DMS153 treated with DMSO at 0.1 percent for 48 hours (cell line): ENCODE results near the gene MYOZ2.
"Not testable (repeated sequence)": the region's sequence is repeated elsewhere in the genome, so short reads cannot be mapped to it uniquely, and the experiment has no call there.

ENCODE experiments used
- DNase-seq: peaks from one replicate; lab custom pipeline; 2025; ENCODE audit not compliant: unreplicated experiment; lab: John Stamatoyannopoulos, UW

Gene MYOZ2

DNA sequence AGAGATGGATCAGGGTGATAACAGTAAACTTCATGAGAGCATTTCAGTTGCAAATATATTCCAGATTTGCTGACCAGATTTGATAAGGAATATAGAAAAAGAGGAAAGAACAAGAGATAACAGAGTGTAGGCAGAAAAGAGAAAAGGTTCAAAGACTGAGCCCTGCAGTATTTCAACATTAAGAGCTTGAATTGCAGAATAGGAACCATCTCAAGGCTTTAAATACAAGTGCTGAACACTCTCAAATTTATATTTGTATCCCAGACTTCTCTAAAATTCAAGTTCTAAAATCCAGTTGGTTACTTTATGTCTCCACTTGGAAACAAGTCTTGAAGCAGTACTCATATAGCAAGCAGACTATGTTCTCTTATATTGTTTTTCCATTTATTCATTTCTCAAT lies 9.7 kb upstream of the MYOZ2 start:
- DNase-seq = no peak

DNA sequence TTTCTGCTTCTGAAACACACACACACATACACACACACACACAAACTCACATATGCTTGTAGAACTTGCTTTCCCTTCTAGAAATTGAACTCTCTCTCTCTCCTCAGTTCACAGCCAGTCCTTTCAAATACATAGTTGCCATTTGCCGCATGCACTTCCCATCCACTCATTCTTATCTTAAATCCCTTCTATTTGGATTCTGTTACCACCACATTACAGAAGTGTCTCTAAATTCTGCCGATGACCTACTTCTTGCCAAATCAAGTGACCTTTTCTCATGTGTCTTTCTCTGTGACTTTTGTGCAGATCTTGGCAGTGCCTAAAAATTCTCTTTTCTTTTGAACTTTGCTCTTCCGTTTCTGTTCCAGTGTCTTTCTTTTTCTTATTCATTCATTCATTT lies 7.5 kb upstream of the MYOZ2 start:
- no peak for DNase-seq

DNA sequence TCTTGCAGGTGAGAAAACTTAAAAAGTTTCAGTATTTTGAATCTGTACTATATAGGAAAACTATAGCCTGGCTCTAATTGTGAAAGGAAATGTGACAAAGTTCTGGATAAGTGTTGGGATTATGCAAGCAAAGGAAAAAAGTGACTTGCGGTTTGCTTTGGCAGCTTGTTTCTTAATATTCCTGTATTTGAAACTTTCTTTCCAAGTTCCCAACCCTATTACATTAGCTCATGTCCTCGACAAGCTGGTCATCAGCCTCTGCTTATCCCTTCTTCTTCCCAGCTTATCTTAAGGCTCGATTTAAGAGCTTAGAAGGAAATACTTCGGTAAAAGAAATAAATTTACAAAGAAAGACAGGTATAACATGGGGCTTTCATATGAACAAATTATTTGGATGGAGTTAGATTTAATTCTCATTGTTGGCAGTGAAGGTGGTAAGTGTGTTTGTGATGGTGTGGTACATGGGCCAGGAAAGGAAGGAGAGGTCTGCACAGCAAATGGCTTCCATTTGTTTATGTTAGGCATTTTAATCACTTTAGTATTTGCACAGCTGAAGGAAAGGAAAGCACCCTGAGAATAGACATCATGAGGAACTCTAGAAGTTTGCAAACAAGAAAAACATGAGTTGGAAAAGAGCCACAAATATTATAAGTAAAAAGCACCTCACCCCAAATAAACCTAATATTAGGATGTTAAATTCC lies 5.1 kb upstream of the MYOZ2 start:
- peak; percentile 10 for DNase-seq

DNA sequence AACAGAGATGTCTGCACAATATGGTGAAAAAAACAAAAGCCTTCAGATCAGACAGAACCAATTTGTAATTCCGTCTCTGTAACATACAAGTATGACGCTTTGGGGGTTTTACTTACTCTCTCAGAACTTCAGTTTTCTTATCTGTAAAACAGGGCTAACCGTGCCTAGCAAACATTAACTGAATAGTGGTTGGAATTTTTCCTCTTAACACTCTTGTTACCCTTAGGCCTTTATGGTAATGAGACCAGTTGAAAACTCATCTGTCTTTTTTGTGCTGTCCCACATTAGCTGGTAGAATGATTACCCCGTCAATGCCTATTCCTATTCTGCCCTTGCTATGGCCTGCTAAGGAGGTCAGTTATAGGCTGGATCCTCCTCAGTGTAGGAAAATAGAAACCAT lies 4.5 kb upstream of the MYOZ2 start:
- DNase-seq = no peak

DNA sequence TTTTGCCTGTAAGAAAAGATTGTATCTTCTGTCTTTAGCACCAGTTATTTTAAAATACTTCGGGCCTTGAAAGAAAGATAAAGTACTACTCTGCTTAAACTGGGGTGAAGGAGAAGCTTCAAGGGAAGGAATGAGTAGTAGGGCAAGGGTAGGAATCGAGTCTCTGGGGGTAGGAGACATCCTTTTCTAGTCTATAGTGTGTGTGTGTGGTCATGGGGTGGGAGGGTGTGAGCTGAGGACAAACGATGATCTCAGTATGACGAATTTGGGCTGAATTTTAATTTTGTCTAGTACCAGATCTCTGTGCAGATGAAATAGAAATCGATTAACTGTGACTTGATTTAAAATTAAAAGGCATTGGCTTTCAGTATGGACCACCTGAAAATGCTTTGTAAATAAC lies 3.3 kb upstream of the MYOZ2 start:
- DNase-seq = no peak

DNA sequence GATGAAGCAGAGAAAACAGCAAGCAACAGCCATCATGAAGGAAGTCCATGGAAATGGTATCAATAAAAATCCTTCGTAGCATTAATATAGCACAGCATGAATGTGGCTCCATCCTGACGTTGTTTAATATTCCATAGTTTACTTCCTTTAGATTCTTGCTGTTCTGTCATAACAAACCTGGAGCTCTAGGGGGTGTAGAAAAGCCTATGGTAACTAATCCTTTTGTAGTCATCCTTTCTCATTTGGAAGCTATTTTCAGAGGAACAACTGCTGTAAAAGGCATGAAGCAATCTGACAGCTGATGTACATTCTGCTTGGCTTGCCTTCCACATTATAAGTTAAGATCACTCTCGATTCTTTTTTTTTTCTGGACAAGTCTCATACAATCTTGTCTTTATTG lies 914 bp downstream of the MYOZ2 start:
- DNase-seq = no peak

DNA sequence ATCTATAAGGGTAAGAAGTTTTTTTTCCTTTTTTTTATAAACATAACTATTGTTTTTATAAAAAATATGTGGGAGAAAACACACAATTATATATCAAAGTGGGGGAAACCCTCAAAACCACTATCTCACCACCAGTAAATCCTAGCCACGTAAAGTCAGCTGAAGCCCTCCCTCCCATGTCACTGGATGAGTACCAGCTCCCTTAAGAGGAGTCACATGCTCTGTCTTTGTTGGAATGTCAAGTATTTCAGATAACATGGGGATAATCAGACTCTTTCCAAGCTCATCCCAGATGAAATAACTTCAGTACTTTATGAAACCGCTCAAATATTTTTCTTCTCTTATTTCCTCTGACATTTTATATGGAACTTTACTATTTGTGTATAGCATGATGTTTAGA lies 2.4 kb downstream of the MYOZ2 start:
- no peak for DNase-seq

DNA sequence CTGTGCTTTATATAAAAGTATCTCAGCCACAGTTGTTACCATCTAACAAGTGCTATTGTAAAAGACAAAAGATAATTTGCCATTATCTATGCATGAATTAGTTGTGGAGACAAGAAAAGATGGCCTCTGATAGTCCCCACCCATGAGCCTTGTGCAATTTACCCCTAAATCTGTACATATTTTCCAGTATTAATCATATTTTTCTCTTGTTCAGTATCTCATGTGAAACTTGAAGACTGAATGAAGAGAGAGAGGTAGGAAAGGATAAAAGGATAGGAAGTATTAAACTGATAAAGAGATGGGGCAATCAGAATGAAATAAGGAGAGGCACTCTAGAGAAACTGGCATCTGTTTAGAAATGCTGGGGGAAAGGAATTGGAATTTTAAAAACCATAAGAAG lies 3.7 kb downstream of the MYOZ2 start:
- no peak for DNase-seq

DNA sequence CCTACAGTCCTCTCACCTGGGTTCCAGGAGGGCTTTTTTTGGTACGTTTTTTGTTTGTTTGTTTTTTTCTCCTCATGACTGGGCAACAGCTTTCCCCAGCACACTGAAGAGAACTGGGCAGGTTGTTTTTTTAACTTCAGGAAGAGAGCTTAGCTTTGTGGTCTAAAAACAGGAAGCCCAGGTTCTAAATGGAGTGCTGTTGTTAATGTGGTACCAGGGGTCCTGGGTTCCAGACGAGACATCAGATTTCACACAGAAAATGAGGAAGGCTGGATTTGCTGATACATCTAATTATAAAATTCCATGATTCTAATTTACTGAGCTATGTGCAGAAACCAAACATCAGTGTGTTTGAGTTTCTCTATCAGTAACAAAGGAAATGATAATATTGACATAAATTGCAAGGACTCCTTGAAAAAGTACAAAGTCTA lies 4.2 kb downstream of the MYOZ2 start:
- DNase-seq = no peak

DNA sequence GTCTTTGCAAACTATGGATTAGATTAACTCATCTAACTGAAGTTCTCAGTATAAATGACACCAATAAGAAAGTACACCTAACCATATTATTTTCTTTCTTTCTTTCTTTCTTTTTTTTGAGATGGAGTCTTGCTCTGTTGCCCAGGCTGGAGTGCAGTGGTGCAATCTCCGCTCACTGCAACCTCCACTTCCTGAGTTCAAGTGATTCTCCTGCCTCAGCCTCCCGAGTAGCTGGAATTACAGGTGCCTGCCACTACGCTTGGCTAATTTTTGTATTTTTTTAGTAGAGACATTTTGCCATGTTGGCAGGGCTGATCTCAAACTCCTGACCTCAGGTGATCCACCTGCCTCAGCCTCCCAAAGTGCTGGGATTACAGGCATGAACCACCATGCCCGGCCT lies 5.7 kb downstream of the MYOZ2 start:
- DNase-seq = not testable (repeated sequence)

DNA sequence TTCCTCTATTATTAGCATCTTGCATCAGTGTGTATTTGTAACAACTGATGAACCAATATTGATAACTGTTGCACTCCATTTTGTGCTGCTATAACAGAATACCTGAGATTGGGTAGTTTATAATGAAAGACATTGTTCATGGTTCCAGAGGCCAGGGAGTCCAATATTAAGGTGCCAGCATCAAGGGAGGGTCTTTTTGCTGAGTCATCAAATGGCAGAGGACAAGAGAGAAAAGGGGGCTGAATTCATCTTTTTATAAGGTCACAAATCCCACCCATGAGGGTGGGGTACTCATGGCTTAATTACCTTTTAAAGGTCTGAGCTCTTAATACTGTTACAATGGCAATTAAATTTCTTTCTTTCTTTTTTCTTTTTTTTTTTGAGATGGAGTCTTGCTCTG lies 7.2 kb downstream of the MYOZ2 start:
- DNase-seq = no peak

DNA sequence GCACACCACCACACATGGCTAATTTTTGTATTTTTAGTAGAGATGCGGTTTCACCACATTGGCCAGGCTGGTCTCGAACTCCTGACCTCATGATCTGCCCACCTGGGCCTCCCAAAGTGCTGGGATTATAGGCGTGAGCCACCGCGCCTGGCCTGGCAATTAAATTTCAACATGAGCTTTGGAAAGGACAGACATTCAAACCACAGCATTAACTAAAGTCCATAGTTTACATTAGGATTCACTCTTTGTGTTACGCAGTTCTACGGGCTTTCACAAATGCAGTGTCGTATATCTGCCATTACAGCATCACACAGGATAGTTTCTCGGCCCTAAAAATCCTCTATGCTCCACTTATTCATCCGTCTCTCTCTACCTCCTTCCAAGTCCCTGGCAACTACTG lies 7.7 kb downstream of the MYOZ2 start:
- DNase-seq = not testable (repeated sequence)

DNA sequence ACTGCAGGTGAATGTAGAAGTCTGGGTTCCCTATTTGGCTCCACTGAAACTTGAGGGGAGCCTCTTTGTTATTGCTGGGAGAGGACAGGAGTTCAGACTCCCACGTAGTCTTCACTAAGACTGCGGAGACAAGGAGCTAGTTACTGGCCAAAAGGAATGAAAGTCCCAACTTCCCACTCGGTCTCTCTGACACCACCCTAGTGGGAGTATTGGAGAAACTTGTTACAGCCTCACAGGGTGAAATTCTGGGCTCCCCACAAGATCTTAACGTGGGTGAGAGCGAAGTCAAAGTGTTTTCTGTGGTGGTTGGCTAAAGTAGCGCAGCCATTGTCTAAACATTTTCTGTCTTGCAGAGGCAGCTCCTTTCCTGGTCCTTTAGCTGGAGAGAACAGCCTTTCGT lies 13.5 kb downstream of the MYOZ2 start:
- no peak for DNase-seq

DNA sequence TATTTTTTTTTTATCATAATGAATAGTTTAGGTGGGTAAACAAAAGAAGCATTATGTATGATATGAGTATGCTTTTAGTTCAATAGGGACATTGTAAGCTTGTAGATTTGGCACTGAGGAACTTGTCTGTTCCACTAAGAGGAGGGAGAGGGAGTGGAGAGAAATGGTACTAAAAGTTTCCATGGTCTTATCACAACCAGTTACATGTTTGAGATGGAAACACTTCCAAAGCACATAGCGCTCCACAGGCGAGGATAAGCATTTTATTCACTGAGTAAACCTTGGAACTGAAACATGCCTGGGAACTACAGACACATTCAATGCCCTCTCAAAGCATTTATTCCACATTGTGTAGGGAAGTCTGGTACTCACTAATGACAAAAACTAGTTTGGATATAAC lies 15.5 kb downstream of the MYOZ2 start:
- no peak for DNase-seq

DNA sequence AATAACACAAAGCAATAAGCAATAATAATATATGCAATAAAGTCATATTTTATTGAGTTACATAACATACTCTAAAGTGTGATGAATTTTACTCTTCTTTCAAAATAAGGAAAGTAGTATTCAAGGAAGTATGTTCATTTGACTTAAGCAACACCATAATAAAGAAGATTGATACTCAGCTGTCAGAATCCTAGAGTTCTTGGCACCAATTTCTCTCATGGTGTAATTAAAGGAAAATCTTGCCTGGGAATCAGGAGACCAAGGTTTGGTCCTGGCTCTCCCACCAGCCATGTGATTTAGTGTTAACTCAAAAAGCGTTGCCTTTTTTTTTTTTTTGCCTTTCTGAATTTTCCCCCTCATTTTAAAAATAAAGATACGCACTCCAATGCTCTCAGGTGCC lies 17.1 kb downstream of the MYOZ2 start:
- DNase-seq = no peak

DNA sequence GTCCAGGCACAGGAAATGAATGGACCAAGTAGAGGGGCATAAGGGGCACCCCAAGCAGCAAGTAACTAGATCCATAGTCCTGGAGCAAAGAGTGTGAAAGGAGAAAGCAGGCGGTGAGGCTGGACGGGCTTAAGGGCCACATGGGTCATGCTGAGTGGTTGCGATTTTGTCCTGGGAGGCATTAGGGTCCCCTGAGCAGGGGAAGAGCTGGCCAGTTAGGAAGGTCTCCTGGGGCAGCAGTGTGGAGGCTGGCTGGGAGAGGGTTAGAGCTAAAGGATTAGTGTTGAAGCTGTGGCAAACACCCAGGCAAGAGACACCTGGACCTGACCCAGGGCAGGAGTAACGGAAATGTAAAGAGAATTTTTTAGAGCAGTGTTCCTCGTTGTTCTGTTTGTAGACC lies 26.5 kb downstream of the MYOZ2 start:
- no peak for DNase-seq

DNA sequence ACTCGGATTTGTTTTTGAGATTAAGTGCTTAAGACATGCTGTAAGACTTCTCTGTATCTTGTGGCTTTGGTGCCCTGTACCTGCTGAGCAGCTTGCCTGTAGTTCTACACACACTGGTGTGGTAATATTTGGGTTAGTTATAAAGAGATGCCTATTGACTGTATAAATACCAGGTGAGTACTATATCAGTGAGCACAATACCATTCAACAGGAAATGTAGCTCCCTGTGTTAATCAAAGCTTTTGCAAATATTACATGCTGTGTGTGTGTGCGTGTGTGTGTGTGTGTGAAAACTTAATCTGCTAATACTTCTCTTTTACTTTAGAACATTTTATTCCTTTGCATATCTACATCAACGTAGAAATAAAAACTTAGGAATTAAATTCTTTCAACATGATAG lies 30.1 kb downstream of the MYOZ2 start:
- no peak for DNase-seq

DNA sequence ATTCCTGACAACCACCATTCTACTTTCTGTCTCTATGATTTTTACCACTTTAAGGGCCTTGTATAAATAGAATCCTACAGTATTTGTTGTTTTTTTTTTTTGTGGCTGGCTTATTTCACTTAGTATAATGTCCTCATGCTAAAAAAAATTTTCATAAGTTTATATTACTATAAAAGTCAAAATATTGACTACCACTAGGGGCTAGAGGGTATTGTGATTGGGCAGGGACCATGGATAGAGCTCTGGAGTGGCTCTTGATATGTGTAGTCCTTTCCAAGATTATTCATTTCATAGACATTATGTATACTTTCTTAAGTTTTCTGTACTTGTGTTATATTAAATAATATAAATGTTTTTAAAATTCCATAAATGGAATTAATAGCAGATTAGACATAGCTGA lies 34.6 kb downstream of the MYOZ2 start:
- no peak for DNase-seq

DNA sequence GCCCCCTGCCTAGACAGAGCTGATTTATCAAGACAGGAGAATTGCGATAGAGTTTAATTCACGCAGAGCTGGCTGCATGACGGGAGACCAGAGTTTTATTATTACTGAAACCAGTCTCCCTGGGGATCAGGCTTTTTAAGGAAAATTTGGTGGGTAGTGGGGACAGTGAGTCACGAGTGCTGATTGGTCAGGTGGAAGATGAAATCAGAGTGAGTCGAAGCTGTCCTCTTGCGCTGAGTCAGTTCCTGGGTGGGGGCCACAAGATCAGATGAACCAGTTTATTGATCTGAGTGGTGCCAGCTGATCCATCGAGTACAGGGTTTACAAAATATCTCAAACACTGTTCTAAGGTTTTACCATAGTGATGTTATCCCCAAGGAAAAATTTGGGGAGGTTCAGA lies 36.6 kb downstream of the MYOZ2 start:
- no peak for DNase-seq

DNA sequence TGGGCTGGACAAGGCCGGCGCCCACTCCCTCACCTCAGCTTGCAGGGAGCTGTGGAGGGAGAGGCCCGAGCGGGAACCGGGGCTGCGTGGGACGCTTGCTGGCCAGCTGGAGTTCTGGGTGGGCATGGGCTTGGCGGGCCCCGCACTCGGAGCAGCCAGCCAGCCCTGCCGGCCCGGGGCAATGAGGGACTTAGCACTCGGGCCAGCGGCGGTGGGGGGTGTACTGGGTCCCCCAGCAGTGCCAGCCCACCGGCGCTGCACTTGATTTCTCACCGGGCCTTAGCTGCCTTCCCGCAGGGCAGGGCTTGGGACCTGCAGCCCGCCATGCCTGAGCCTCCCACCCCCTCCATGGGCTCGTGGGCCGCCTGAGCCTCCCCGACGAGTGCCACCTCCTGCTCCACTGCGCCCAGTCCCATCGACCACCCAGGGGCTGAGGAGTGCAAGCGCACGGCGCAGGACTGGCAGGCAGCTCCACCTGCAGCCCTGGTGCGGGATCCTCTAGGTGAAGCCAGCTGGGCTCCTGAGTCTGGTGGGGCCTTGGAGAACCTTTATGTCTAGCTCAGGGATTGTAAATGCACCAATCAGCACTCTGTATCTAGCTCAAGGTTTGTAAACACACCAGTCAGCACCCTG lies 38.2 kb downstream of the MYOZ2 start:
- not testable (repeated sequence) for DNase-seq

DNA sequence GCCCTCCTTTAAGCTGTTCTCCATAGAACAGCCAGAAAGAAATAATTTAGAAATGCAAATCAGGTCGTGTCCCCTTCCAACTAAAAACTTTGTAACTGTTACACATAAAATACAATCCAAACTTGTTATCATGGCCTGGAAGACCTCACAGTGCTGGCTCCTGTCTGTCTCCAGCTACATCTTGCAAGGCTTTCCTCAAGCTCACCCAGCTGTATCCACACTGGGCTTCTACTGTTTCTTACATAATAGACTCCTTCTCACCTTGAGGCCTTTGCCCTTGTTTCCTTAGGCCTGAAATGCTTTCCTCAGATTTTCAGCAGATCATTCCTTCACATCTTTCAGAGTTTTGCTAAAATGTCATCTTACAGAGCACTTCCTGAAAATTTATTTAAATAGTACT lies 43.4 kb downstream of the MYOZ2 start:
- DNase-seq = no peak

DNA sequence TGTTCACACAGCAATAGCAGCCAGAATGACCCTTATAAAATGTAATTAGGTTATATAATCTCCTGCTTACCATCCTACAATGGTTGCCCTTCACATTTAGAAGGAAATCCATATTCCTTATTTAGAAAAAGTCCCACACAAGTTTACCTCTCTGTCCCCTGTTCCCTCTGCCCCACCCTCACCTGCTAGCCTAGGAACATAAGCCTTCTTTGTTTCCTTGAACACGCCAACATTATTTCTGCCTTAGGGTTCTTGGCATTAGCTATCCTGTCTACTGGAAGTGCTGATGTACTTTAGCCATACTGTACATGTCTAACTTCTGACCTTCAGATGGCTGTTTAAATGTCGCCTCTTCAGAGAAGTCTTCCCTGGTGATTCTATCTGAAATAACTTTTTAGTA lies 48.5 kb downstream of the MYOZ2 start:
- DNase-seq = no peak

DNA sequence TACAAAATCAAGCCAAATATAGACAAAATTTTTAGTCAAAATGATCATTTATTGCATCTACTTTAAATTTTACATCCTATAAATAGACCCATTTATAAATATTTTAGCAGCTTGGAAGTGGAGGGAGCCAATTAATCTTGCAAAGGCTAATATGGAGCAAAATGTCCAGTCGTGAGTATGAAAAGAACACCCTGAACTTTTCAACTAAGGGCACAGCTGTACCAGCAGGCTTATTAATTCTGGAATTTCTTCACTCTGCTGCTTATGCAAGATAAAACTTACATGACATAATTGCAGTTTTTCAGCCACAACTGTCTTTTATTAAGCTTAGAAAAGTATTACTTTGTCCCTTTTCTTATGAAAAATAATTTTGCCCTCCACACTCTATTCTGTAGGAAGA lies 54.0 kb downstream of the MYOZ2 start:
- no peak for DNase-seq
